GM21360 (cell line): Measurements from ENCODE around the gene HCST.
A peak's percentile ranks its signal among the peaks of the same experiment; 100 is the strongest.
"Not testable (repeated sequence)": the region's sequence is repeated elsewhere in the genome, so short reads cannot be mapped to it uniquely, and the experiment has no call there.

ENCODE experiments used
- ATAC-seq: cut with Tn5 transposase; IDR thresholded peaks from one replicate; pipeline ENCODE4 v1.9.1; 2021; ENCODE audit warnings: mild to moderate bottlenecking, moderate library complexity; ENCODE audit not compliant: unreplicated experiment

The HCST gene

DNA sequence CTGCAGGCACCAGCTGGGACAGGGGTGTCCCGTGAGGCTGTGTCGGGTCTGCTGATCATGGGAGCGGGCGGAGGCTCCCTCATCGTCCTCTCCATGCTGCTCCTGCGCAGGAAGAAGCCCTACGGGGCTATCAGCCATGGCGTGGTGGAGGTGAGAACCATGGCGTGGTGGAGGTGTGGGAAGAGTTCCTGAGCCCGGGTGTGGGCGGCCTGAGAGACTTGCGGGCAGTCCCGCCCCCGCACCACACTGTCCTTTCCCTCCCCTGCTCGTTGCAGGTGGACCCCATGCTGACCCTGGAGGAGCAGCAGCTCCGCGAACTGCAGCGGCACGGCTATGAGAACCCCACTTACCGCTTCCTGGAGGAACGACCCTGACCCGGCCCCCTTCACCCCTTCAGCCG lies 23.3 kb upstream of the HCST start:
- ATAC-seq, result no peak

- peak; percentile 51 for ATAC-seq
Observed at GRCh38 chr19:35879770-35880317, 22.5 kb upstream of the HCST start.

DNA sequence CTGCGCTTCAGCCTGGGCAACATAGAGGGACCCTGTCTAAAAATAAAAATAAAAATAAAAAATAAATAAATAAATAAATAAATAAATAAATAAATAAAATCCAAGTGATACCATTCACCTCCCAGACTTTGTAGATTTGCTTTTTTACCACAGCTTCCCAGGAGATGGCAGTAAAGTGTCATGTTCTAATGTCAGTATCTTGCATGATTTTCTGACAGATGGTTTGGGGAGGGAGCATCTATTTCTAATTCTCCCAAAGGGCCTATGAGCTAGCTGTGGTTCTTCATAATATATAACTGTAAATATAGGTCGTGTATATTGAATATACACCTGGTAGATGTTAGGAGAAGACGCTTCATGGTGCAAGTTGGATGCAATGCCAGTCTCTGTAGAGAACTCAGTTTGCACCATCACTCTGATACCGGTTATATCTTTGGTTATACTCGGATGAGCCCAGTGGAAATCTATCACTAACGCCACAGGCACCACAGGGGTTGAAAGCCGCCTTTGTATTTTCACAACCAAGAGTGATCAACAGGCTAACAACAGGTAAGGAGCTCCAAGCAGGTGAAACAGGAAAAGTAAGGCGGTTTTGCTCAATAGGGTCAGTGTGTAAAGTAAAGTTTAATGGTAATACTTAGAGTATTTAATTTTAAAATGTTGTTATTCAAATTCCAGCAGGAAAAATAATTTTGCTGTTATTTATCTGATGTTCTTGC lies 20.1 kb upstream of the HCST start:
- ATAC-seq, result no peak

DNA sequence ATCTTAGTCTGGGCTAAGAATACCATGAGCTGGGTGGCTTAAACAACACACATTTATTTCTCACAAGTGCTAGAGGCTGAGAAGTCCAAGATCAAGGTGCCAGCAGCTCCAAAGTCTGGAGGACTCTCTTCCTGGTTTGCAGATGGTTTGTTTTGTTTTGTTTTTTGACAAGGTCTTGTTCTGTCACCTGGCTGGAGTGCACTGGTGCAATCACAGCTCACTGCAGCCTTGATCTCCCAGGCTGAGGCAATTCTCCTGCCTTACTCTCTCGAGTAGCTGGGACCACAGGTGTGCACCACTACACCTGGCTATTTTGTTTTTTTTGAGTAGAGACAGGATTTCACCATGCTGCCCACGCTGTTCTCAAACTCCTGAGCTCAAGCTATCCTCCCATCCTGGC lies 18.4 kb upstream of the HCST start:
- no peak for ATAC-seq

DNA sequence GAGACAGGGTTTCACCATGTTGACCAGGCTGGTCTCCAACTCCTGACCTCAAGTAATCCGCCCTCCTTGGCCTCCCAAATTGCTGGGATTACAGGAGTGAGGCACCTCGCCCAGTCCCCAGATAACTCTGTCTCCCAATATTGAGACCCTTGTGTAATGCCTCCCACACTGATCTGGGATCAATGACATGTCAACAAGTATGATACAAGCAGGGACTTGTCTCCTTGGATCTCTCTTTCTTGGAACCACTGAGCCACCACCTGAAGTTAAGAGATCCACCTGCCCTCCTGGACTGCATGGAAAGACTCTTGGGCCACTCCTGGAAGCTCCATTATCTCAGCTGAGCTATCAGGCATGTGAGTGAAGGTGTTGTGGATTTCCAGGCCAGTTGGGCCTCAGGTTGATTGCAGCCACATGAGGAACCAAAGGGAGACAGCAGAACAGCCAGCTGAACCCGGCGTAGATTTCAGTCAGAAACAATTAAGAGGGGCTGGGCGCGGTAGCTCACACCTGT lies 17.0 kb upstream of the HCST start:
- no peak for ATAC-seq

GRCh38 chr19:35885904-35886303 lies 16.4 kb upstream of the HCST start:
- no peak for ATAC-seq

DNA sequence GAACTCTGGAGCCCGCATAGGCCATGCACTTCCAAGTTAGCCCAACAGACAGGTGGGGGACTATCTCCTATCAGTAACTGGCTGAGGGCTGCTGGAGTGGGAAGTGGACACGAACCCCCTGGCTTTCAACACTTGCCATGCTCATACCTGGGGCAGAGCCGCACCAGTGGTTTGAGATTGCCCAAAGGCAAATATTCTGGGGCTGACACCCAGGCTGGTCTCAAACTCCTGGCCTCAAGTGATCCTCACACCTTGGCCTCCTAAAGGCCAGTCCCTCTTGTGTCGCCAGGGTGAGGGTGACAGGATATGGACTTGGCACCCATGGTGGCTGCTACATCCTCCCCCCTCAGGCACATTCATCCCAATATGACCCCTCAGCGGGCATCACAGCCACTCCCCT lies 15.1 kb upstream of the HCST start:
- no peak for ATAC-seq

- no peak for ATAC-seq
Observed at GRCh38 chr19:35888398-35888797, 13.9 kb upstream of the HCST start.

GRCh38 chr19:35889370-35890112 lies 12.8 kb upstream of the HCST start:
- ATAC-seq, result no peak

DNA sequence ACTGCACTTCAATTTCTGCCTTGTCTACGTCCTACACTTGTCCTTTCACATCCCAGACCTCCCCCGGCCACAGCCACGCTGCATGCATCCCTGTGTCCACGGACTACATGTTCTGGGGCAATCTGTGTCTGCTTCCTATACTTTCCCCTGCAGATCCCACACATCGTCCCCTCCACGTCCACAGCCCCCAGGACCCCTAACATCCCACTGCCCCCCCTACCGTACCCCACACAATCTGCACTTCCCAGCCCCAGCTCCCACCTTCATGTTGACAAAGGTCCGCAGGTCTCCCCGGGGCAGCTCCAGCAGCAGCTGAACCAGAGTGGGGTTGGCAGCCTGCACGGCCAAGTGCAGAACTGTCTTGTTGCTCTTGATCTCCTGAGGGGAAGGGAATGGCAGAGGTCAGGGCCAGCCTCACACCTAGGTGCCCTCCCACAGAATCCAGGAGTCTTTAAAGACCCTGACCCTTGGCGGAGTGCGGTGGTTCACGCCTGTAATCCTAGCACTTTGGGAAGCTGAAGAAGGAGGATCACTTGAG lies 12.1 kb upstream of the HCST start:
- ATAC-seq, result no peak

DNA sequence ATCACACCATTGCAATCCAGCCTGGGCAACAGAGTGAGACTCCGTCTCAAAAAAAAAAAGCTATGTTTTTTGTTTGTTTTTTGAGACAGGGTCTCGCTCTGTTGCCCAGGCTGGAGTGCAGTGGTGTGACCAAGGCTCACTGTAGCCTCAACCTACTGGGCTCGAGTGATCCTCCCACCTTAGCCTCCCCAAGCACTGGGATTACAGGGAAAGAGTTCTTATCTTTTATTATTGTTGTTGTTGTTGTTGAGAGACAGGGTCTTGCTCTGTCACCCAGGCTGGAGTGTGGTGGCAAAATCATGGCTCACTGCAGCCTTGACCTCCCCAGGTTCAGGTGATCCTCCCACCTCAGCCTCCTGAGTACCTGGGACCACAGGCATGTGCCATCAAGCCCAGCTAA lies 10.5 kb upstream of the HCST start:
- ATAC-seq, result not testable (repeated sequence)

DNA sequence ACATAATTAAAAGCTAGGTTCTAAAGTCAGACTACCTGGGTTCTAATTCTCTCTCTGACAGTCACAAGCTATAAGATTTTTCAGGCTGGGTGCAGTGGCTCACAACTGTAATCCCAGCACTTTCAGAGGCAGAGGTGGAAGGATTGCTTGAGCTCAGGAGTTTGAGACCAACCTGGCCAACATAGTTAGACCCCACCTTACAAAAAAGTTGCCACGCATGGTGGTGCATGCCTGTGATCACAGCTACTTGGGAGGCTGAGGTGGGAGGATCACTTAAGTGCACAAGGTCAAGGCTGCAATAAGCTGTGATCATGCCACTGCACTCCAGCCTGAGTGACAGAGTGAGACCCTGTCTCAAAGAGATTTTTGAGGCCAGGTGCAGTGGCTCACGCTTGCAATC lies 8.0 kb upstream of the HCST start:
- no peak for ATAC-seq

DNA sequence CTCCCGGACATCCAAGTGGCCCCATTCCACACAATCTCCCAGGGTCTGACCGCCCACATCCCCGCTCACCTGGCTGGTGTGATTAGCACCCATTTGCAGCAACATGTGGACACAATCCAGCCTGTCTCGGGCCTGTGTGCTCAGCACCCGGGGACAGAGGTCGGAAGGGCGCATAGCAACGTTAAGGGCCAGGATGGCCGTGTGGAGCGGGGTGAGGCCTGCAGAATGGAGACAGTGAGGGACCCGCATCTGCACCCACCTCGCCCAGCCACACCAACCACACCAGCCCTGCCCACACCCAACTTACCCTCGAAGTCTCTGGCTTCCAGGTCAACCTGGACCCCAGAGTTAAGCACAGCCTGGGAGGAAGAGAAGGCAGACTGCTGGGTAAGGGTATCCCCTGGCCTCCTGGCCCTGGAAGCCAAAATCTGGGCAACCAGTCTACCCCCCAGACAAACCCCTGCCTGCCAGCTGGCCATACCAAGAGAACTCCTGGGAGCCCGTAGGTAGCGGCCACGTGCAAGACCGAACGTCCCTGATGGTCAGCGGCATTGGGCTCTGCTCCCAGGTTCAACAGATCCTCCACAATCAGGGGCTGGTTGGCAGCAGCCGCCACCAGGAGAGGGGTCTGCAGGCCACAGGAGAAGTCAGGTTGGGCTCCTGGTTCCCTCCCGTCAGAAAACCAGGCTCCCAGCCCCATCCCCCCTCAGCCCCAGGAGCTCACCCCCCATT lies 6.3 kb upstream of the HCST start:
- no peak for ATAC-seq

DNA sequence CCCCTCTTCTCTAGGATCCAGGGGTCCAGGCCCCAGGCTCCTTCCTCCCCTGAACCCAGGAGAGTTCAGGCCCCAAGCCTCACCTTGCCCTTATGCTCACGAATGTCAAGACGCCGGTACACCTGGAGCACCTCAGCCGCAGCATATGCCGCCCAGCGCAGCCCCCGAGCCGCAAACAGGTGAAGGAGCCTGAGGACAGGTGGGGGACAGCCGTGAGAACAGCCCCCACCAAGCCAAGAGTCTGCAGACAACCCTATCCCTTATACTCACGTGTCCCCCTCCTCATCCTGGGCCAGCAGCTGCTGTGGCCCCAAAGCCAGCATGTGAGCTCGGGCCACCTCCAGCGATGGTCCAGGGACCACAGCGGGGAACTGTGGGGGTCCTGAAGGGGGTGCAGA lies 5.7 kb upstream of the HCST start:
- no peak for ATAC-seq

GRCh38 chr19:35897706-35898451 lies 4.5 kb upstream of the HCST start:
- ATAC-seq, result no peak

DNA sequence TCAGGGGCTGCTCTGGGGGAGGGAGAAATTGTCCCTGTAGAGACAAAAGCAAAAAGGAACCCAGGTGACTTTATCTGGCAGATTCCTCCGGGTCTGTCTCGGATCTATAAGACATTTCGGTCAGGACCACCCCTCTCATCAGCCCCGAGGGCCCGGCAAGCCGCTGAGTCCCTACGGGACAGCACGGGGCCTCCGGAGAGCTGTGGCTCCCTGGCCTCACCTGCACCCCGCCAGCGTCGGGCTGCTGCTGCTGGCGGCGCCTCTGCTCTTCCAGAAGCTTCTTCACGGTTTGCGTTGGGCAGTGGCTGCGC lies 3.9 kb upstream of the HCST start:
- ATAC-seq, result no peak

- ATAC-seq, result peak; percentile 40
Observed at GRCh38 chr19:35899547-35900214, 2.6 kb upstream of the HCST start.

GRCh38 chr19:35901055-35901644 lies 1.2 kb upstream of the HCST start:
- ATAC-seq, result no peak

DNA sequence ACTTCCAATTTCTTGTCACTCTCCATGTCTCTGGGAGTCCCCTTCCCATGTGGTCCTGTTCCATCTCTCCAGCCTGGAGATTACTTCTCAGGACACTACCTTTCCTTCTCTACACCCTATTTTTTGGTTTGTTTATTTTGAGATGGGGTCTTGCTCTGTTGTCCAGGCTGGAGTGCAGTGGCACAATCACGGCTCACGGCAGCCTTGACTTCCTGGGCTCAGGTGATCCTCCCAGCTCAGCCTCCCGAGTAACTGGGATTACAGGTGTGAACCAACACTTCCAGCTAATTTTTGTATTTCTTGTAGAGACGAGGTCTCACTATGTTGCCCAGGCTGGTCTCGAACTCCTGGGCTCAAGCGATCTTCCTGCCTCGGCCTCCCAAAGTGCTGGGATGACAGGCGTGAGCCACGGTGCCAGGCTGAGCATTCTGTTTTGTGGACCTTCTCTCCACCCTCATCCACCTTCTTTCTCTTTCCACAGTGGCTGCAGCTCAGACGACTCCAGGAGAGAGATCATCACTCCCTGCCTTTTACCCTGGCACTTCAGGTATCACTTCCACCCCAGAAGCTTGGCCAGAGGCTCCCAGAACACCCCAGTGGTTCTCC lies 644 bp downstream of the HCST start:
- ATAC-seq, result no peak
